Hematopoietic multipotent progenitor cell (in vitro differentiated cells): ENCODE measurements around the gene RAB42. TPM values are rescaled to one million over a fixed set of nuclear protein-coding genes. Genes with fewer than 3 reads are reported as not detected.
A peak's percentile ranks its signal among the peaks of the same experiment; 100 is the strongest.
"Not testable (repeated sequence)": the region's sequence is repeated elsewhere in the genome, so short reads cannot be mapped to it uniquely, and the experiment has no call there.

Experiments used
- DNase-seq, 3 donors: peaks; one replicate each; pipeline ENCODE4 v3.0.0-alpha.2; 2011 to 2015; ENCODE audit warnings: low read depth in 2 of 3, low spot score in 2 of 3
- total RNA-seq: library from RNA; depleted of rRNA; stranded (reverse); fragments of >200 nt; gene quantifications from one replicate; pipeline ENCODE4 v1.2.3, GENCODE V29; 2012

Gene RAB42
- total RNA-seq, result 1.6 TPM

- DNase-seq, result peak in 2 of 3 donors; percentile 17 to 36
Observed at GRCh38 chr1:28591708-28592320, at the start of gene RAB42. Gene RAB42, plus strand, starts transcription at chr1:28592265. Its CDS starts 247 bp downstream, at chr1:28592512.

GRCh38 chr1:28545246-28545628, 46.8 kb upstream of the RAB42 start:
- DNase-seq, result no peak

GRCh38 chr1:28548318-28548717, 43.7 kb upstream of the RAB42 start:
- no peak for DNase-seq

GRCh38 chr1:28551381-28551780, 40.7 kb upstream of the RAB42 start:
- no peak for DNase-seq

- peak; percentile 88 to 97 (median 96) for DNase-seq
Observed at GRCh38 chr1:28552758-28553663, 39.1 kb upstream of the RAB42 start, which contains the start of gene TRNAU1AP. Gene TRNAU1AP, plus strand, starts transcription at chr1:28553085. Its CDS starts 26 bp downstream, at chr1:28553111.

- DNase-seq, result no peak
Observed at GRCh38 chr1:28560886-28561285, 31.2 kb upstream of the RAB42 start.

GRCh38 chr1:28564310-28564709, 27.8 kb upstream of the RAB42 start:
- DNase-seq, result no peak

GRCh38 chr1:28565040-28565439, 27.0 kb upstream of the RAB42 start:
- DNase-seq, result no peak

- no peak for DNase-seq
Observed at GRCh38 chr1:28565726-28566125, 26.3 kb upstream of the RAB42 start.

GRCh38 chr1:28566931-28567330, 25.1 kb upstream of the RAB42 start:
- no peak for DNase-seq

GRCh38 chr1:28571911-28572310, 20.2 kb upstream of the RAB42 start:
- no peak for DNase-seq

GRCh38 chr1:28572891-28573290, 19.2 kb upstream of the RAB42 start:
- not testable (repeated sequence) for DNase-seq

GRCh38 chr1:28573564-28573963, 18.5 kb upstream of the RAB42 start:
- no peak for DNase-seq

GRCh38 chr1:28577052-28577678, 14.9 kb upstream of the RAB42 start:
- no peak for DNase-seq

- no peak for DNase-seq
Observed at GRCh38 chr1:28577738-28578536, 14.1 kb upstream of the RAB42 start.

- DNase-seq, result no peak
Observed at GRCh38 chr1:28578696-28579218, 13.3 kb upstream of the RAB42 start.

GRCh38 chr1:28579401-28579800, 12.7 kb upstream of the RAB42 start:
- no peak for DNase-seq

GRCh38 chr1:28580722-28581530, 11.1 kb upstream of the RAB42 start:
- DNase-seq, result peak in 2 of 3 donors; percentile 71 to 77

GRCh38 chr1:28581531-28582247, 10.4 kb upstream of the RAB42 start:
- DNase-seq, result peak; percentile 92 to 94 (median 92)
